Hepatocyte (in vitro differentiated cells): ENCODE results near the gene DEPDC5.

ENCODE experiments used
- CTCF ChIP-seq: fragments of 200-600 bp; sonication (generic); IDR thresholded peaks from 2 replicates; pipeline ENCODE4 v1.5.1; 2016; ENCODE audit warnings: antibody characterized with exemption, mild to moderate bottlenecking; ENCODE audit not compliant: poor library complexity
- EZH2 ChIP-seq: fragments of 200-600 bp; sonication (generic); IDR thresholded peaks from 2 replicates; pipeline ENCODE4 v1.6.1; 2016; ENCODE audit warnings: antibody characterized with exemption, mild to moderate bottlenecking, borderline replicate concordance
- EZH2phosphoT487 ChIP-seq: fragments of 200-600 bp; sonication (generic); IDR thresholded peaks from one replicate; pipeline ENCODE4 v1.6.1; 2018; ENCODE audit warnings: antibody characterized with exemption, mild to moderate bottlenecking, low read depth, moderate library complexity; ENCODE audit not compliant: unreplicated experiment, severe bottlenecking

- no peak for TF ChIP-seq CTCF
- TF ChIP-seq EZH2phosphoT487 = no peak
- no peak for TF ChIP-seq EZH2
Measured at GRCh38 chr22:31816750-31817149, 62.9 kb downstream of the DEPDC5 start.
